Liver (tissue), 9 donors: ENCODE data around the gene MAML3. TPM values are rescaled to one million over a fixed set of nuclear protein-coding genes. Genes with fewer than 3 reads are reported as not detected.

Source experiments
- DNase-seq: peaks from one replicate; pipeline ENCODE4 v3.0.0-alpha.2; 2017; ENCODE audit warnings: low spot score
- H3K27ac ChIP-seq, 2 donors: one replicate each; pipeline ENCODE4 v1.7.0; 2013; ENCODE audit warnings: inconsistent platforms in 2 of 2, low read length in 2 of 2, control low read depth in 1 of 2, low read depth in 1 of 2, mild to moderate bottlenecking in 1 of 2
- H3K27me3 ChIP-seq, 4 donors: one replicate each; pipeline versions ENCODE4 v1.6.1 to v1.7.0; 2013; ENCODE audit warnings: low read length in 3 of 4, inconsistent platforms in 1 of 4, mild to moderate bottlenecking in 1 of 4, moderate library complexity in 1 of 4; ENCODE audit not compliant: control insufficient read depth in 4 of 4, insufficient read depth in 4 of 4
- H3K36me3 ChIP-seq, 4 donors: one replicate each; pipeline versions ENCODE4 v1.6.1 to v1.7.0; 2013; ENCODE audit warnings: low read length in 3 of 4, mild to moderate bottlenecking in 3 of 4, low read depth in 1 of 4, moderate library complexity in 1 of 4; ENCODE audit not compliant: control insufficient read depth in 4 of 4, insufficient read depth in 3 of 4
- H3K4me1 ChIP-seq, 4 donors: one replicate each; pipeline versions ENCODE4 v1.6.1 to v1.7.0; 2013; ENCODE audit warnings: low read length in 3 of 4, mild to moderate bottlenecking in 3 of 4, moderate library complexity in 1 of 4; ENCODE audit not compliant: control insufficient read depth in 4 of 4, insufficient read depth in 4 of 4
- H3K4me3 ChIP-seq, 3 donors: one replicate each; pipeline versions ENCODE4 v1.6.1 to v1.7.0; 2013; ENCODE audit warnings: low read length in 3 of 3, control low read depth in 1 of 3, low read depth in 1 of 3, mild to moderate bottlenecking in 1 of 3
- H3K9ac ChIP-seq, 2 donors: one replicate each; pipeline ENCODE4 v1.7.0; 2013; ENCODE audit warnings: low read length in 2 of 2, mild to moderate bottlenecking in 2 of 2, moderate library complexity in 2 of 2, control low read depth in 1 of 2, low read depth in 1 of 2
- H3K9me3 ChIP-seq, 4 donors: one replicate each; pipeline versions ENCODE4 v1.6.1 to v1.7.0; 2013; ENCODE audit warnings: low read length in 3 of 4; ENCODE audit not compliant: control insufficient read depth in 4 of 4
- ATF3 ChIP-seq: IDR thresholded peaks from 2 replicates; pipeline ENCODE4 v1.6.1; 2016; ENCODE audit warnings: antibody characterized with exemption
- FOXA2 ChIP-seq: IDR thresholded peaks from 2 replicates; pipeline ENCODE4 v1.6.1; 2016; ENCODE audit warnings: antibody characterized with exemption
- HNF4A ChIP-seq, 2 donors: conservative IDR thresholded peaks; 2 replicates each; pipeline ENCODE4 v1.6.1; 2016; ENCODE audit warnings: antibody characterized with exemption in 2 of 2, mild to moderate bottlenecking in 2 of 2
- HNF4G ChIP-seq: IDR thresholded peaks from 2 replicates; pipeline ENCODE4 v1.6.1; 2016; ENCODE audit warnings: antibody characterized with exemption
- JUND ChIP-seq, 2 donors: IDR thresholded peaks; 2 replicates each; pipeline ENCODE4 v1.6.1; 2016; ENCODE audit warnings: antibody characterized with exemption in 2 of 2
- MAX ChIP-seq: IDR thresholded peaks from 2 replicates; pipeline ENCODE4 v1.6.1; 2016; ENCODE audit warnings: antibody characterized with exemption
- NR2F2 ChIP-seq: IDR thresholded peaks from 2 replicates; pipeline ENCODE4 v1.6.1; 2016; ENCODE audit warnings: antibody characterized with exemption
- REST ChIP-seq: IDR thresholded peaks from 2 replicates; pipeline ENCODE4 v1.6.1; 2016; ENCODE audit warnings: antibody characterized with exemption, mild to moderate bottlenecking
- SP1 ChIP-seq: IDR thresholded peaks from 2 replicates; pipeline ENCODE4 v1.6.1; 2018; ENCODE audit warnings: antibody characterized with exemption, mild to moderate bottlenecking
- TAF1 ChIP-seq: conservative IDR thresholded peaks from 2 replicates; pipeline ENCODE4 v1.6.1; 2016; ENCODE audit warnings: antibody characterized with exemption, mild to moderate bottlenecking
- ZBTB33 ChIP-seq: IDR thresholded peaks from 2 replicates; pipeline ENCODE4 v1.6.1; 2016; ENCODE audit warnings: antibody characterized with exemption
- WGBS: extraction: QIAGEN DNeasy Blood & Tissue Kit; methylation state at CpG from one replicate; pipeline ENCODE4 v1.1.7; 2013; 5-methylcytosine and 5-hydroxymethylcytosine counted together
- polyA plus RNA-seq, 2 donors: library from polyadenylated mRNA; stranded (reverse) in 1 of 2; unstranded in 1 of 2; fragments of 200-250 nt in 1 of 2; fragments of >200 nt in 1 of 2; fragmentation: Nextera tagmentation in 1 of 2; extraction: Ambion mirVana in 1 of 2; gene quantifications; one replicate each; pipeline versions ENCODE4 v1.2.1 to v1.2.3, GENCODE V29; 2013 to 2015
- total RNA-seq, 2 donors: library from RNA; depleted of rRNA; stranded (reverse); fragments of >200 nt; gene quantifications; one replicate each; pipeline ENCODE4 v1.2.3, GENCODE V29; 2014
- donor health status: healthy.
- donor health status: healthy.
- donor health status: healthy.
- donor health status: healthy.
- donor health status: healthy.

MAML3 gene
- total and polyA plus RNA-seq, 4 donors: 1.3 to 4.3 (median 2.7) TPM

- WGBS: 92% methylated on average over 1 of the region's 1 CpG
- Histone ChIP-seq H3K9ac (no peak overlapping the region), H3K36me3 (peaks cover 0 to 17% (median 7%) of the 10 kb centered on the region in 4 donors), H3K4me3 (no peak overlapping the region), H3K27me3 (no peaks in the 10 kb centered on the region), H3K4me1 (peaks cover 10 to 52% (median 42%) of the 10 kb centered on the region in 4 donors), H3K9me3 (no peaks in the 10 kb centered on the region), H3K27ac (no peak overlapping the region)
- TF ChIP-seq JUND (IDR thresholded peaks at IDR 0.05) (no peak), TAF1 (no peak)
- DNase-seq: no peak
These were observed 469.6 kb downstream of the MAML3 start for GRCh38 chr4:139684351-139684750.

- no peak overlapping the region for H3K4me3 ChIP-seq
- H3K27ac ChIP-seq: no peak overlapping the region
- H3K4me1 ChIP-seq: peaks cover 10 to 44% (median 31%) of the 10 kb centered on the region in 4 donors
- no peak for DNase-seq
- peaks cover 2 to 29% (median 15%) of the 10 kb centered on the region in 4 donors for H3K36me3 ChIP-seq
- TF ChIP-seq MAX (no peak), JUND (IDR thresholded peaks at IDR 0.05) (no peak), HNF4A (conservative IDR thresholded peaks at IDR 0.05) (no peak), NR2F2 (no peak), HNF4G (no peak), ZBTB33 (no peak)
- 61% methylated on average over 6 of the region's 6 CpGs for WGBS
- no peaks in the 10 kb centered on the region for H3K9me3 ChIP-seq
- H3K9ac ChIP-seq: peak overlapping the region in 1 of 2 donors; percentile 42
- no peaks in the 10 kb centered on the region for H3K27me3 ChIP-seq
These were observed 471.2 kb downstream of the MAML3 start for GRCh38 chr4:139682741-139683151.

GRCh38 chr4:139682309-139682708 lies 471.7 kb downstream of the MAML3 start:
- TF ChIP-seq HNF4A (conservative IDR thresholded peaks at IDR 0.05) (peak in 1 of 2 donors; percentile 22), JUND (IDR thresholded peaks at IDR 0.05) (no peak)
- Histone ChIP-seq H3K9me3 (no peaks in the 10 kb centered on the region), H3K4me3 (no peak overlapping the region), H3K36me3 (peaks cover 2 to 29% (median 15%) of the 10 kb centered on the region in 4 donors), H3K9ac (peak overlapping the region in 1 of 2 donors; percentile 42), H3K4me1 (peaks cover 7 to 40% (median 27%) of the 10 kb centered on the region in 4 donors), H3K27me3 (no peaks in the 10 kb centered on the region), H3K27ac (no peak overlapping the region)
- WGBS: 71% methylated on average over 2 of the region's 2 CpGs
- no peak for DNase-seq

DNA sequence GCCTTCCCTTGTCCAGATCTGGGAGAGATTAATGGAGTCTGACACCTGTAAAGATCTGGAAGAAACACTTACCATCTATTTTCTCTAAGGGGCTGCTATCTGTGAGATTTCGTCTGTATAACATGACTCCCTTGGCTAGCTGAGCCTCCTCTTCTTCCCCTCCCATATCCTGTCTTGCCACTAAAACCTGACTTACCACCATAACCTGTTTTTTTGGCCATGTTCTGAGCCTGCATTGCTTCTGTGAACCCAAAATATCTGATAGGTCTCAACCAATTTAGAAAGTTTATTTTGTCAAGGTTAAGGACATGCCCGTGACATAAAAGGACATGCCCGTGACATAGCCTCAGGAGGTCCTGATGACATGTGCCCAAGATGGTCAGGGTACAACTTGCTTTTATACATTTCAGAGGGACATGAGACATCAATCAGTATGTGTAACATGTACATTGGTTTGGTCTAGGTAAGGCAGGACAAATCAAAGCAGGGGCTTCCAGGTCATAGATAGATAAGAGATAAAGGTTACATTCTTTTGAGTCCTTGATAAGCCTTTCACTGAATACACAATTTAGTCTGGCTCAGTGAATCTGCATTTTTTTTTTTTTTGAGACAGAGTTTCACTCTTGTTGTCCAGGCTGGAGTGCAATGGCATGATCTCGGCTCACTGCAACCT lies 476.9 kb downstream of the MAML3 start:
- WGBS: 68% methylated on average over 4 of the region's 4 CpGs
- no peak for TF ChIP-seq NR2F2
- no peak for TF ChIP-seq REST
- TF ChIP-seq TAF1: no peak
- no peak for TF ChIP-seq ATF3
- TF ChIP-seq ZBTB33: no peak
- TF ChIP-seq FOXA2: no peak
- peak; percentile 19 for TF ChIP-seq SP1

More for the DNA sequence above, 476.9 kb downstream of the MAML3 start:
- Histone ChIP-seq H3K4me1 (peaks cover 4 to 29% (median 9%) of the 10 kb centered on the region in 4 donors), H3K27ac (peak overlapping the region in 1 of 2 donors; percentile 2), H3K9me3 (no peaks in the 10 kb centered on the region), H3K9ac (no peak overlapping the region), H3K4me3 (no peak overlapping the region), H3K27me3 (no peaks in the 10 kb centered on the region), H3K36me3 (peaks cover 2 to 22% (median 15%) of the 10 kb centered on the region in 4 donors)
- DNase-seq: no peak
